ENCODE results near the gene SPATA6L.
"Not testable (repeated sequence)": the region's sequence is repeated elsewhere in the genome, so short reads cannot be mapped to it uniquely, and the experiment has no call there.

The SPATA6L gene

GRCh38 chr9:4615778-4616177 lies 50.5 kb downstream of the SPATA6L start:
- TF ChIP-seq, protein P1, sequence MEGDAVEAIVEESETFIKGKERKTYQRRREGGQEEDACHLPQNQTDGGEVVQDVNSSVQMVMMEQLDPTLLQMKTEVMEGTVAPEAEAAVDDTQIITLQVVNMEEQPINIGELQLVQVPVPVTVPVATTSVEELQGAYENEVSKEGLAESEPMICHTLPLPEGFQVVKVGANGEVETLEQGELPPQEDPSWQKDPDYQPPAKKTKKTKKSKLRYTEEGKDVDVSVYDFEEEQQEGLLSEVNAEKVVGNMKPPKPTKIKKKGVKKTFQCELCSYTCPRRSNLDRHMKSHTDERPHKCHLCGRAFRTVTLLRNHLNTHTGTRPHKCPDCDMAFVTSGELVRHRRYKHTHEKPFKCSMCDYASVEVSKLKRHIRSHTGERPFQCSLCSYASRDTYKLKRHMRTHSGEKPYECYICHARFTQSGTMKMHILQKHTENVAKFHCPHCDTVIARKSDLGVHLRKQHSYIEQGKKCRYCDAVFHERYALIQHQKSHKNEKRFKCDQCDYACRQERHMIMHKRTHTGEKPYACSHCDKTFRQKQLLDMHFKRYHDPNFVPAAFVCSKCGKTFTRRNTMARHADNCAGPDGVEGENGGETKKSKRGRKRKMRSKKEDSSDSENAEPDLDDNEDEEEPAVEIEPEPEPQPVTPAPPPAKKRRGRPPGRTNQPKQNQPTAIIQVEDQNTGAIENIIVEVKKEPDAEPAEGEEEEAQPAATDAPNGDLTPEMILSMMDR (IDR thresholded peaks at IDR 0.05) = no peak
- Histone ChIP-seq H3K27ac (no peak overlapping the region), H3K4me1 (peaks cover 0 to 3% (median 0%) of the 10 kb centered on the region in 4 donors), H3K4me3 (no peak overlapping the region), H3K9me3 (no peaks in the 10 kb centered on the region), H3K36me3 (no peaks in the 10 kb centered on the region), H3K27me3 (no peaks in the 10 kb centered on the region)
- intact Hi-C loops (cut with DNase I; ENCODE audit: low total_unique reads) = no loop called here
- no peak for DNase-seq

GRCh38 chr9:4615251-4615650 lies 51.0 kb downstream of the SPATA6L start:
- intact Hi-C loops (cut with DNase I; ENCODE audit: low total_unique reads) = no loop called here
- no peaks in the 10 kb centered on the region for H3K27me3 ChIP-seq
- H3K4me1 ChIP-seq = peaks cover 0 to 3% (median 0%) of the 10 kb centered on the region in 4 donors
- DNase-seq = peak in 1 of 2 donors; percentile 32
- H3K36me3 ChIP-seq = no peaks in the 10 kb centered on the region
- TF ChIP-seq, protein P1 (IDR thresholded peaks at IDR 0.05) = no peak
- H3K9me3 ChIP-seq = no peaks in the 10 kb centered on the region
- H3K27ac ChIP-seq = no peak overlapping the region
- H3K4me3 ChIP-seq = no peak overlapping the region

DNA sequence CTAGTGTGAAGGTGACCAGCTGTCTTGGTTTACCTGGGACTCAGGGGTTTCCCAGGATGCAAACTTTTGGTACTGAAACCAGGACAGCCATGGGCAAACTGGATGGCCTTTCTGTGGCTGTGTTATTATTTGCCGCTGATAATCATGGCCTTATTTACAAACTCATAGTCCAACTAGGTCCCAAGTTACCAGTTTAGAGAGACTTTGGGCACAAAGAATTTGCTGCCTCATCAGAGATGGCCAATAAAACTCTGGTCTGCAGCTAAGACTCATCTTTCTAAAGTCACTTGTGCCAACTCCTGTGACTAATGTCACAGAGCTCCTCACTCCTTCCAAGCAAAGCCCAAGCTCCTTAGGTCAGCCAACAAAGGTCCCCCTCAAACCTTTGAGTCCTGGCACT lies 51.7 kb downstream of the SPATA6L start:
- Histone ChIP-seq H3K4me1 (peaks cover 0 to 3% (median 0%) of the 10 kb centered on the region in 4 donors), H3K27ac (no peak overlapping the region), H3K4me3 (no peak overlapping the region), H3K27me3 (no peaks in the 10 kb centered on the region), H3K36me3 (no peaks in the 10 kb centered on the region), H3K9me3 (no peaks in the 10 kb centered on the region)
- intact Hi-C loops (cut with DNase I; ENCODE audit: low total_unique reads) = no loop called here
- no peak for DNase-seq
- TF ChIP-seq, protein P1 (IDR thresholded peaks at IDR 0.05) = no peak

DNA sequence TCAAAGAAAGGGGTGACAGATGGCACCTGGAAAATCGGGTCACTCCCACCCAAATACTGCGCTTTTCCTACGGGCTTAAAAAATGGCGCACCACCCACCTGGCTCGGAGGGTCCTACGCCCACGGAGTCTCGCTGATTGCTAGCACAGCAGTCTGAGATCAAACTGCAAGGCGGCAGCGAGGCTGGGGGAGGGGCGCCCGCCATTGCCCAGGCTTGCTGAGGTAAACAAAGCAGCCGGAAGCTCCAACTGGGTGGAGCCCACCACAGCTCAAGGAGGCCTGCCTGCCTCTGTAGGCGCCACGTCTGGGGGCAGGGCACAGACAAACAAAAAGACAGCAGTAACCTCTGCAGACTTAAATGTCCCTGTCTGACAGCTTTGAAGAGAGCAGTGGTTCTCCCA lies 60.2 kb downstream of the SPATA6L start:
- H3K36me3 ChIP-seq; DNase-seq; H3K27ac ChIP-seq; H3K9me3 ChIP-seq; intact Hi-C loops (cut with DNase I; ENCODE audit: low total_unique reads); H3K4me1 ChIP-seq; H3K27me3 ChIP-seq; H3K4me3 ChIP-seq: not testable (repeated sequence)

GRCh38 chr9:4604678-4605095 lies 61.6 kb downstream of the SPATA6L start:
- peak in 1 of 2 donors; percentile 72 for DNase-seq

GRCh38 chr9:4603830-4604229 lies 62.5 kb downstream of the SPATA6L start:
- intact Hi-C loops (cut with DNase I; ENCODE audit: low total_unique reads) = no loop called here

More at GRCh38 chr9:4604678-4605095, 61.6 kb downstream of the SPATA6L start:
- Histone ChIP-seq H3K27ac (no peak overlapping the region), H3K27me3 (no peaks in the 10 kb centered on the region), H3K4me3 (no peak overlapping the region), H3K4me1 (no peaks in the 10 kb centered on the region), H3K9me3 (no peaks in the 10 kb centered on the region), H3K36me3 (peaks cover 0 to 7% (median 0%) of the 10 kb centered on the region in 3 donors)
- TF ChIP-seq, protein P1 (IDR thresholded peaks at IDR 0.05) = peak; percentile 66 to 74
- intact Hi-C loops (cut with DNase I; ENCODE audit: low total_unique reads) = no loop called here

More at GRCh38 chr9:4603830-4604229, 62.5 kb downstream of the SPATA6L start:
- Histone ChIP-seq H3K27ac (no peak overlapping the region), H3K36me3 (peaks cover 0 to 7% (median 0%) of the 10 kb centered on the region in 3 donors), H3K9me3 (no peaks in the 10 kb centered on the region), H3K4me3 (no peak overlapping the region), H3K4me1 (no peaks in the 10 kb centered on the region), H3K27me3 (no peaks in the 10 kb centered on the region)
- no peak for DNase-seq
- TF ChIP-seq, protein P1 (IDR thresholded peaks at IDR 0.05) = no peak
